Measurements from ENCODE around the gene FSTL5. TPM values are rescaled to one million over a fixed set of nuclear protein-coding genes. Genes with fewer than 3 reads are reported as not detected.
"Not testable (repeated sequence)": the region's sequence is repeated elsewhere in the genome, so short reads cannot be mapped to it uniquely, and the experiment has no call there.

FSTL5 gene
- 0.08 TPM for total RNA-seq (ENCODE audit: unreplicated experiment)
- long read RNA-seq = 0 reads

- Mint-ChIP-seq H3K27me3 (ENCODE audit: unreplicated experiment) (no peaks in the 10 kb centered on the region), H3K27ac (ENCODE audit: unreplicated experiment) (no peak within 1 kb of the TSS), H3K4me3 (ENCODE audit: unreplicated experiment) (peak within 1 kb of the TSS; percentile 97), H3K9me3 (ENCODE audit: unreplicated experiment) (no peaks in the 10 kb centered on the region), H3K36me3 (ENCODE audit: low read depth, unreplicated experiment) (no peaks in the 10 kb centered on the region), H3K4me1 (ENCODE audit: unreplicated experiment) (peaks cover 2% of the 10 kb centered on the region)
- TF ChIP-seq, protein P1, sequence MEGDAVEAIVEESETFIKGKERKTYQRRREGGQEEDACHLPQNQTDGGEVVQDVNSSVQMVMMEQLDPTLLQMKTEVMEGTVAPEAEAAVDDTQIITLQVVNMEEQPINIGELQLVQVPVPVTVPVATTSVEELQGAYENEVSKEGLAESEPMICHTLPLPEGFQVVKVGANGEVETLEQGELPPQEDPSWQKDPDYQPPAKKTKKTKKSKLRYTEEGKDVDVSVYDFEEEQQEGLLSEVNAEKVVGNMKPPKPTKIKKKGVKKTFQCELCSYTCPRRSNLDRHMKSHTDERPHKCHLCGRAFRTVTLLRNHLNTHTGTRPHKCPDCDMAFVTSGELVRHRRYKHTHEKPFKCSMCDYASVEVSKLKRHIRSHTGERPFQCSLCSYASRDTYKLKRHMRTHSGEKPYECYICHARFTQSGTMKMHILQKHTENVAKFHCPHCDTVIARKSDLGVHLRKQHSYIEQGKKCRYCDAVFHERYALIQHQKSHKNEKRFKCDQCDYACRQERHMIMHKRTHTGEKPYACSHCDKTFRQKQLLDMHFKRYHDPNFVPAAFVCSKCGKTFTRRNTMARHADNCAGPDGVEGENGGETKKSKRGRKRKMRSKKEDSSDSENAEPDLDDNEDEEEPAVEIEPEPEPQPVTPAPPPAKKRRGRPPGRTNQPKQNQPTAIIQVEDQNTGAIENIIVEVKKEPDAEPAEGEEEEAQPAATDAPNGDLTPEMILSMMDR (IDR thresholded peaks at IDR 0.05; ENCODE audit: unreplicated experiment) = no peak
- DNase-seq (ENCODE audit: low spot score) = peak; percentile 87
Measured at GRCh38 chr4:162163892-162164759, at the start of gene FSTL5. Gene FSTL5 (minus strand): TSS chr4:162164000. CDS start chr4:162111396, 52,604 bp downstream.

GRCh38 chr4:162209706-162210105 lies 45.9 kb upstream of the FSTL5 start:
- Mint-ChIP-seq H3K36me3 (ENCODE audit: low read depth, unreplicated experiment) (no peaks in the 10 kb centered on the region), H3K27me3 (ENCODE audit: unreplicated experiment) (no peaks in the 10 kb centered on the region), H3K9me3 (ENCODE audit: unreplicated experiment) (no peaks in the 10 kb centered on the region), H3K4me1 (ENCODE audit: unreplicated experiment) (no peaks in the 10 kb centered on the region), H3K4me3 (ENCODE audit: unreplicated experiment) (no peak overlapping the region), H3K27ac (ENCODE audit: unreplicated experiment) (no peak overlapping the region)
- no peak for DNase-seq (ENCODE audit: low spot score)
- TF ChIP-seq, protein P1 (IDR thresholded peaks at IDR 0.05; ENCODE audit: unreplicated experiment) = no peak

DNA sequence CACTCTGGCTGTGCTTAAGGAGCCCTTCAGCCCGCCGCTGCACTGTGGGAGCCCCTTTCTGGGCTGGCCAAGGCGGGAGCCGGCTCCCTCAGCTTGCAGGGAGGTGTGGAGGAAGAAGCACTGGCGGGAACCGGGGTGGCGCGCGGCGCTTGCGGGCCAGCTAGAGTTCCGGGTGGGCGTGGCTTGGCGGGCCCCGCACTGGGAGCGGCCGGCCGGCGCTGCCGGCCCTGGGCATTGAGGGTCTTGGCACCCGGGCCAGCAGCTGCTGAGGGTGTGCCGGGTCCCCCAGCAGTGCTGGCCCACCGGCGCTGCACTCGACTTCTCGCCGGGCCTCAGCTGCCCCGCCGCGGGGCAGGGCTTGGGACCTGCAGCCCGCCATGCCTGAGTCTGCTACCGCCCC lies 39.7 kb upstream of the FSTL5 start:
- H3K36me3 Mint-ChIP-seq (ENCODE audit: low read depth, unreplicated experiment); H3K27me3 Mint-ChIP-seq (ENCODE audit: unreplicated experiment): not testable (repeated sequence)

DNA sequence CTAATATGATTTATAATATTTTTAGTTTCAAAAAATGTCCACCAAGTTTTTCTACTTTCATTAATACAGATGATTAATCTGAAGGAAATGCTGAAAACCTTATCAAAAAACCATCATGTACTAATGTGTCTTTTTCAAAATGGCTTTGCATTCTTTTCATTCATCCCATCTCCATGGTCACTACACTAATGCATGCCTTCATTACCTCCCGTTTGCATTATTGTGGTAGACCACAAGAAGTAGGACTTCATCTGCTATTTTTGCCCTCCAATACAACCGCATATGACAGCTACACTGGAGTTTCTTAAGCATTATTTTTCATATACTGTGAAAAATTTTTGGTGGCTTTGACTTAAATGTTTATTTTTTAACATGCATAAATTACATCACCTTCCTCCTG lies 37.9 kb upstream of the FSTL5 start:
- no peak overlapping the region for H3K4me3 Mint-ChIP-seq (ENCODE audit: unreplicated experiment)
- H3K36me3 Mint-ChIP-seq (ENCODE audit: low read depth, unreplicated experiment) = no peaks in the 10 kb centered on the region
- TF ChIP-seq, protein P1 (IDR thresholded peaks at IDR 0.05; ENCODE audit: unreplicated experiment) = no peak
- no peaks in the 10 kb centered on the region for H3K4me1 Mint-ChIP-seq (ENCODE audit: unreplicated experiment)
- no peak overlapping the region for H3K27ac Mint-ChIP-seq (ENCODE audit: unreplicated experiment)
- no peak for DNase-seq (ENCODE audit: low spot score)
- no peaks in the 10 kb centered on the region for H3K9me3 Mint-ChIP-seq (ENCODE audit: unreplicated experiment)
- H3K27me3 Mint-ChIP-seq (ENCODE audit: unreplicated experiment) = no peaks in the 10 kb centered on the region

More for the DNA sequence above, 39.7 kb upstream of the FSTL5 start:
- not testable (repeated sequence) for H3K4me1 Mint-ChIP-seq (ENCODE audit: unreplicated experiment); H3K9me3 Mint-ChIP-seq (ENCODE audit: unreplicated experiment); DNase-seq (ENCODE audit: low spot score); H3K4me3 Mint-ChIP-seq (ENCODE audit: unreplicated experiment); H3K27ac Mint-ChIP-seq (ENCODE audit: unreplicated experiment)

DNA sequence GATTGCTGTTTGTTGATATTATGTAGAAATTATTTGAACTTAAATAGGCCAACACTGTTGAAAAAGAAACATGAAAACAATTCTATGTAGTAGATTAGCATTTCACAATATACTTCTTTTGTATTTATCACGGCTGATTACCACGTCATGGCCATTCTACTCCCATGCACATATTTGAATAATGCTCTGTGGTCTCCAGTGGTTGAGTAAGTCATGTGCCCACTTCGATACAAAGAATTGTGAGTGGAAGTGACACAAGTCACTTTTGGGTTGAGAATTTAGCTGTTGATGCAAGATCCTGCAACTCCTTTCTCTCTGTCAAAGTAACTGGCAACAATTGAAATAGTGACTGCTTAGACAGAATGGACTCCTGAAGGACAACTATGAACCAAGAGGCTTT lies 6.7 kb upstream of the FSTL5 start:
- Mint-ChIP-seq H3K9me3 (ENCODE audit: unreplicated experiment) (no peaks in the 10 kb centered on the region), H3K4me1 (ENCODE audit: unreplicated experiment) (no peaks in the 10 kb centered on the region), H3K27ac (ENCODE audit: unreplicated experiment) (no peak overlapping the region), H3K4me3 (ENCODE audit: unreplicated experiment) (no peak overlapping the region), H3K36me3 (ENCODE audit: low read depth, unreplicated experiment) (no peaks in the 10 kb centered on the region), H3K27me3 (ENCODE audit: unreplicated experiment) (no peaks in the 10 kb centered on the region)
- TF ChIP-seq, protein P1 (IDR thresholded peaks at IDR 0.05; ENCODE audit: unreplicated experiment) = no peak
- no peak for DNase-seq (ENCODE audit: low spot score)
